ENCODE measurements around the gene NDUFAF5. TPM values are rescaled to one million over a fixed set of nuclear protein-coding genes. Genes with fewer than 3 reads are reported as not detected.

NDUFAF5 gene
- total and polyA plus RNA-seq, 2 of the 8 experiments (the other 6 are each of a cell fraction or from before 2014, with no cell fraction given): 11.8 to 32.3 TPM

DNA sequence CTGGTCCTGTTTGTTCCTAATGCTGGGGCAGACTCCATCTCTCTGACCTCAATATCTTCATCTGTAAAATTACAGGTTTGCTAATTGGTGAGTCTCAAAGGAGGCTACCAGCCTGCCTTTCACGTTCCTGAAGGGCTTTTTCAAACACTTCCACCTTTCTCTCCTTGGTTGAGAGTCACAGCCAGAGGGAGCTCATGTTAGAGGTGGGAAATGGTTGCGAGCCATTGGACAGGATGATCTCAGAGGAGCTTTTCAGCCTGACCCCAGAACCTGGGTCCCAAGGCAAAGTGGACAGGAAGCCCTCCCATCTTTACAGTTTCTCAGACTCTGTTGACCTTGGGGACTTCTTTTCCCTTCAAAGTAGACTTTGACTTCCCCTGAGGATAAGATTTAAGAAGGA, 37.6 kb downstream of the NDUFAF5 start:
- H3K79me2 ChIP-seq (ENCODE audit: control insufficient read depth in 1 of 2, insufficient read depth in 2 of 2, low read length in 2 of 2): no peaks in the 10 kb centered on the region
- H3K9ac ChIP-seq (replicated peaks in 1 of 4; ENCODE audit: extremely low read depth in 1 of 4, low read depth in 3 of 4, low read length in 3 of 4): no peak overlapping the region
- CTCF ChIA-PET (ENCODE audit: partially characterized antibody): interaction anchor here (0.6 to 2.6 kb wide), 12 partner anchors 9 to 232 kb away, joined by 3 to 14 read pairs (median 4); partner anchors contain the start of gene MACROD2
- 0 out of 2 replicates have a peak overlapping the region, but pooled peaks have one; percentile 26 for H2AFZ ChIP-seq (ENCODE audit: low read length)
- no peak overlapping the region for H3K27ac ChIP-seq (ENCODE audit: low read depth, low read length)
- no peak overlapping the region for H2AK5ac ChIP-seq (ENCODE audit: low read depth, low read length)
- POLR2A ChIA-PET (ENCODE audit: partially characterized antibody): interaction anchor here (0.6 kb wide), 1 partner anchor 52 kb away, joined by 3 read pairs; no protein-coding TSS in a partner anchor
- no peak overlapping the region for H3K4me2 ChIP-seq (ENCODE audit: insufficient read depth in 1 of 2, low read depth in 2 of 2, low read length in 2 of 2)
- H3K79me1 ChIP-seq (ENCODE audit: low read depth, low read length): no peaks in the 10 kb centered on the region
- H4K8ac ChIP-seq (ENCODE audit: extremely low read depth, insufficient read depth, low read length): no peak overlapping the region
- H2BK12ac ChIP-seq (ENCODE audit: low read depth, low read length): no peak overlapping the region
- no peak overlapping the region for H3K56ac ChIP-seq (replicated peaks; ENCODE audit: insufficient read length, low read depth, low read length)
- no peaks in the 10 kb centered on the region for H4K20me1 ChIP-seq (replicated peaks in 1 of 2; ENCODE audit: control insufficient read depth in 1 of 2, insufficient read depth in 2 of 2, low read length in 2 of 2)
- no peak overlapping the region for H3K18ac ChIP-seq (ENCODE audit: extremely low read depth, low read length)
- TF ChIP-seq GABPA (IDR thresholded peaks at IDR 0.05; ENCODE audit: borderline replicate concordance, insufficient read depth, low read length): no peak
- TF ChIP-seq, protein P1, sequence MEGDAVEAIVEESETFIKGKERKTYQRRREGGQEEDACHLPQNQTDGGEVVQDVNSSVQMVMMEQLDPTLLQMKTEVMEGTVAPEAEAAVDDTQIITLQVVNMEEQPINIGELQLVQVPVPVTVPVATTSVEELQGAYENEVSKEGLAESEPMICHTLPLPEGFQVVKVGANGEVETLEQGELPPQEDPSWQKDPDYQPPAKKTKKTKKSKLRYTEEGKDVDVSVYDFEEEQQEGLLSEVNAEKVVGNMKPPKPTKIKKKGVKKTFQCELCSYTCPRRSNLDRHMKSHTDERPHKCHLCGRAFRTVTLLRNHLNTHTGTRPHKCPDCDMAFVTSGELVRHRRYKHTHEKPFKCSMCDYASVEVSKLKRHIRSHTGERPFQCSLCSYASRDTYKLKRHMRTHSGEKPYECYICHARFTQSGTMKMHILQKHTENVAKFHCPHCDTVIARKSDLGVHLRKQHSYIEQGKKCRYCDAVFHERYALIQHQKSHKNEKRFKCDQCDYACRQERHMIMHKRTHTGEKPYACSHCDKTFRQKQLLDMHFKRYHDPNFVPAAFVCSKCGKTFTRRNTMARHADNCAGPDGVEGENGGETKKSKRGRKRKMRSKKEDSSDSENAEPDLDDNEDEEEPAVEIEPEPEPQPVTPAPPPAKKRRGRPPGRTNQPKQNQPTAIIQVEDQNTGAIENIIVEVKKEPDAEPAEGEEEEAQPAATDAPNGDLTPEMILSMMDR (IDR thresholded peaks at IDR 0.05; ENCODE audit: control extremely low read depth in 1 of 3, insufficient read depth in 1 of 3, low read depth in 1 of 3, low read length in 3 of 3): peak in 2 of 3 experiments; percentile 34 to 42; a peak in 3 of 4 replicates
- TF ChIP-seq RAD21 (IDR thresholded peaks at IDR 0.05 in 1 of 2, conservative IDR thresholded peaks at IDR 0.05 in 1 of 2; ENCODE audit: low read depth in 2 of 2, low read length in 2 of 2): peak; percentile 53 to 62
- H2BK5ac ChIP-seq (ENCODE audit: low read depth, low read length): no peak overlapping the region
- no peak overlapping the region for H2BK20ac ChIP-seq (ENCODE audit: low read length)
- no peak overlapping the region for H3K23ac ChIP-seq (ENCODE audit: insufficient read length)
- no peak for DNase-seq (ENCODE audit: low read depth in 1 of 2, low spot score in 2 of 2)
- no peak overlapping the region for H4K5ac ChIP-seq (ENCODE audit: insufficient read length, low read depth, low read length)
- H3K4me3 ChIP-seq (ENCODE audit: extremely low read depth in 1 of 4, insufficient read depth in 2 of 4, low read depth in 3 of 4, low read length in 4 of 4): no peak overlapping the region
- H4K91ac ChIP-seq (replicated peaks; ENCODE audit: insufficient read length, low read length): no peak overlapping the region
- H3K9me3 ChIP-seq (ENCODE audit: insufficient read depth in 2 of 2, low read depth in 1 of 2, low read length in 1 of 2): no peaks in the 10 kb centered on the region
- H3K14ac ChIP-seq (ENCODE audit: insufficient read length): no peak overlapping the region
- H2BK15ac ChIP-seq (ENCODE audit: low read length): no peak overlapping the region
- no peak overlapping the region for H2BK120ac ChIP-seq (replicated peaks; ENCODE audit: low read depth, low read length)
- WGBS, 2 experiments (ENCODE audit: extremely low coverage in 1 of 2, insufficient coverage in 1 of 2, insufficient read length in 1 of 2, insufficient replicate concordance in 2 of 2, low coverage in 1 of 2, low lambda C conversion rate in 2 of 2, missing lambda C conversion rate in 1 of 2): 71% methylated on average over 2 of the region's 2 CpGs; no CpG with 5 or more reads in 1 of the 2 experiments
- no peak for FAIRE-seq
- no peaks in the 10 kb centered on the region for H3K27me3 ChIP-seq (replicated peaks in 1 of 4; ENCODE audit: control insufficient read depth in 3 of 4, extremely low read depth in 1 of 4, insufficient read depth in 3 of 4, low read length in 3 of 4)
- no peak overlapping the region for H3K4ac ChIP-seq (replicated peaks; ENCODE audit: insufficient read length, low read depth, low read length)
- H3K36me3 ChIP-seq (ENCODE audit: control insufficient read depth in 2 of 4, insufficient read depth in 4 of 4, low read length in 3 of 4): peaks cover 0 to 8% (median 2%) of the 10 kb centered on the region in 4 experiments; a peak in 3 of 8 replicates
- no peaks in the 10 kb centered on the region for H3K23me2 ChIP-seq (ENCODE audit: low read depth, low read length)
- H3K4me1 ChIP-seq (replicated peaks in 1 of 4; ENCODE audit: control insufficient read depth in 3 of 4, insufficient read depth in 4 of 4, low read length in 3 of 4): 0 out of 7 replicates have a peak, but pooled peaks cover 0 to 2% (median 0%) of the 10 kb centered on the region in 4 experiments
